Measurements from ENCODE around the gene SOX8. TPM values are rescaled to one million over a fixed set of nuclear protein-coding genes. Genes with fewer than 3 reads are reported as not detected.
A peak's percentile ranks its signal among the peaks of the same experiment; 100 is the strongest.

The SOX8 gene
- total RNA-seq, 6 experiments from 2014 or later: 0.05 to 0.07 TPM; not detected in 4

- H3K36me3 Mint-ChIP-seq (ENCODE audit: low read depth): peaks cover under 1% of the 10 kb centered on the region; the same call in 1 of the 2 replicates
- peaks cover 7% of the 10 kb centered on the region for H3K27me3 Mint-ChIP-seq (ENCODE audit: insufficient read depth)
- no peak overlapping the region for H3K4me3 Mint-ChIP-seq
- peaks cover 19% of the 10 kb centered on the region for H3K4me1 Mint-ChIP-seq (ENCODE audit: low read depth)
- H3K27ac Mint-ChIP-seq: no peak overlapping the region
- peaks cover under 1% of the 10 kb centered on the region; the same call in 1 of the 2 replicates for H3K9me3 Mint-ChIP-seq
- TF ChIP-seq CTCF (IDR thresholded peaks at IDR 0.05): no peak
- DNase-seq: no peak
Observed at GRCh38 chr16:1001096-1001495, 19.5 kb downstream of the SOX8 start.

- Mint-ChIP-seq H3K27ac (peak overlapping the region; percentile 60; the same call in 1 of the 2 replicates), H3K27me3 (ENCODE audit: insufficient read depth) (peaks cover 14% of the 10 kb centered on the region), H3K9me3 (no peaks in the 10 kb centered on the region), H3K4me1 (ENCODE audit: low read depth) (peaks cover 13% of the 10 kb centered on the region), H3K36me3 (ENCODE audit: low read depth) (no peaks in the 10 kb centered on the region), H3K4me3 (peak overlapping the region; percentile 42; the same call in 1 of the 2 replicates)
- DNase-seq: peak; percentile 85
- no peak for TF ChIP-seq CTCF (IDR thresholded peaks at IDR 0.05)
Observed at GRCh38 chr16:1002399-1003166, 21.0 kb downstream of the SOX8 start.

GRCh38 chr16:1003391-1004347, 22.1 kb downstream of the SOX8 start:
- Mint-ChIP-seq H3K27me3 (ENCODE audit: insufficient read depth) (peaks cover 20% of the 10 kb centered on the region), H3K9me3 (no peaks in the 10 kb centered on the region), H3K36me3 (ENCODE audit: low read depth) (no peaks in the 10 kb centered on the region), H3K4me3 (no peak overlapping the region), H3K4me1 (ENCODE audit: low read depth) (peaks cover 13% of the 10 kb centered on the region), H3K27ac (peak overlapping the region; percentile 21; the same call in 1 of the 2 replicates)
- no peak for TF ChIP-seq CTCF (IDR thresholded peaks at IDR 0.05)
- DNase-seq: no peak

GRCh38 chr16:1005286-1005685, 23.7 kb downstream of the SOX8 start:
- Mint-ChIP-seq H3K4me3 (no peak overlapping the region), H3K27ac (no peak overlapping the region), H3K36me3 (ENCODE audit: low read depth) (no peaks in the 10 kb centered on the region), H3K9me3 (no peaks in the 10 kb centered on the region), H3K27me3 (ENCODE audit: insufficient read depth) (peaks cover 22% of the 10 kb centered on the region), H3K4me1 (ENCODE audit: low read depth) (peaks cover 13% of the 10 kb centered on the region)
- no peak for DNase-seq
- TF ChIP-seq CTCF (IDR thresholded peaks at IDR 0.05): no peak

- no peak for DNase-seq
- no peak overlapping the region for H3K4me3 Mint-ChIP-seq
- H3K27ac Mint-ChIP-seq: no peak overlapping the region
- no peak for TF ChIP-seq CTCF (IDR thresholded peaks at IDR 0.05)
- no peaks in the 10 kb centered on the region for H3K9me3 Mint-ChIP-seq
- H3K36me3 Mint-ChIP-seq (ENCODE audit: low read depth): no peaks in the 10 kb centered on the region
- H3K4me1 Mint-ChIP-seq (ENCODE audit: low read depth): peaks cover 13% of the 10 kb centered on the region
- H3K27me3 Mint-ChIP-seq (ENCODE audit: insufficient read depth): peaks cover 29% of the 10 kb centered on the region
Observed at GRCh38 chr16:1006781-1007180, 25.2 kb downstream of the SOX8 start.

Data from HFFc6 (cell line).